ENCODE measurements around the gene EPN3. TPM values are rescaled to one million over a fixed set of nuclear protein-coding genes. Genes with fewer than 3 reads are reported as not detected.

Gene EPN3
- total RNA-seq, 2 experiments from 2014 or later, result 0.28 TPM; not detected in 1

DNA sequence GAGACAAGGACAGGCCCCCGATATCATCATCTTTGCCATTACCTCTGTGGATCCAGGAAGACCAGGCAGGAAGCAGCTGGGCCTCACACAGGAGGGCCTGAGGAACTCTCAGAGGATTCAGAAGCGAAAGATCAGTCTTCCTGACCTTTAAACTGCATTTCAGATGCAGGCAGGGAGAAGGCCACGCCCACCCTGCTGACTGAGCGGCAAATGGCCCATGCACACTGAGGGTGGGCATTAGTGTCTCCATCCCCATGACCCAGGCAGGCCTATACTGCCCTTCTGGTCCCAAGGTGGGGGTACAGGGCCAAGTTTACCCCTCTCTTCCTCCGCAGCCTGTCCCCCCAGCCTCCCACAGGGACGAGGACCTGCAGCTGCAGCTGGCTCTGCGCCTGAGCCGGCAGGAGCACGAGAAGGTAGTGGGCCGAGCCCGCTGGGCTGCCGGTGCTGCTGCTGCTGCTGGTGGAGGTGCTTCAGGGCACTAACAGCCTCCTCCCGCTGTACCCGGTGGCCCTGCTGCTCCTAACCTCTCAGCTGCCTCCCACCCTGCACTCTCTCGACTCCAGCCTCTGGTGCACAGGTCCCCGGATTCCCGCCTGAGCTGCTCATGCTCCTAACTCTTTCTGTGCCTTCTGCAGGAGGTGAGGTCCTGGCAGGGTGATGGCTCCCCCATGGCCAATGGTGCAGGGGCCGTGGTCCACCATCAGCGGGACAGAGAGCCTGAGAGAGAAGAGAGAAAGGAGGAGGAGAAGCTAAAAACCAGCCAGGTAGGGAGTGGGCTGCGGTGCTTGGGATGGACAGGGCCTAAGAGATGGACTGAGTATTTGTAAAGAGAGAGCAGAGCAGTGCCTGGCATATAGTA, 6.2 kb downstream of the EPN3 start:
- Histone ChIP-seq H3K9me2 (ENCODE audit: insufficient read depth, low read length) (no peaks in the 10 kb centered on the region), H3K79me2 (ENCODE audit: insufficient read depth, low read depth, low read length) (no peaks in the 10 kb centered on the region), H4K20me1 (ENCODE audit: insufficient read depth, low read length) (no peaks in the 10 kb centered on the region), H3K9me3 (ENCODE audit: low read length) (no peaks in the 10 kb centered on the region), H3K4me3 (ENCODE audit: low read depth, low read length, poor library complexity, severe bottlenecking) (no peak overlapping the region), H3K36me3 (ENCODE audit: insufficient read depth, low read length) (no peaks in the 10 kb centered on the region), H3K27ac (ENCODE audit: low read depth, low read length, poor library complexity, severe bottlenecking) (no peak overlapping the region), H2AFZ (ENCODE audit: low read length) (no peak overlapping the region), H3K4me1 (ENCODE audit: insufficient read depth, low read length, poor library complexity, severe bottlenecking) (peaks cover 12% of the 10 kb centered on the region), H3K4me2 (ENCODE audit: low read length) (no peak overlapping the region)
- POLR2A ChIA-PET, result no interaction called here
- CTCF ChIA-PET (ENCODE audit: unreplicated experiment), result interaction anchor here (0.6 kb wide), 1 partner anchor 87 kb away, joined by 10 read pairs; no protein-coding TSS in a partner anchor
- intact Hi-C loops (cut with micrococcal nuclease; ENCODE audit: unreplicated experiment), result no loop called here
- no TSS peak for BruUV-seq (replicated peaks)
- TF ChIP-seq EZH2phosphoT487 (IDR thresholded peaks at IDR 0.05; ENCODE audit: borderline replicate concordance, low read depth, low read length) (no peak), CTCF (conservative IDR thresholded peaks at IDR 0.05; ENCODE audit: low read length) (no peak)
- no peak for DNase-seq (ENCODE audit: low spot score)

GRCh38 chr17:50539762-50540559, 7.4 kb downstream of the EPN3 start:
- no peak for TF ChIP-seq EZH2phosphoT487 (IDR thresholded peaks at IDR 0.05; ENCODE audit: borderline replicate concordance, low read depth, low read length)
- TF ChIP-seq CTCF (conservative IDR thresholded peaks at IDR 0.05; ENCODE audit: low read length), result no peak
- Histone ChIP-seq H3K27ac (ENCODE audit: low read depth, low read length, poor library complexity, severe bottlenecking) (no peak overlapping the region), H3K4me3 (ENCODE audit: low read depth, low read length, poor library complexity, severe bottlenecking) (no peak overlapping the region), H3K4me1 (ENCODE audit: insufficient read depth, low read length, poor library complexity, severe bottlenecking) (peaks cover 12% of the 10 kb centered on the region), H3K36me3 (ENCODE audit: insufficient read depth, low read length) (no peaks in the 10 kb centered on the region), H3K9me3 (ENCODE audit: low read length) (no peaks in the 10 kb centered on the region), H3K79me2 (ENCODE audit: insufficient read depth, low read depth, low read length) (no peaks in the 10 kb centered on the region), H2AFZ (ENCODE audit: low read length) (no peak overlapping the region), H3K4me2 (ENCODE audit: low read length) (no peak overlapping the region), H4K20me1 (ENCODE audit: insufficient read depth, low read length) (no peaks in the 10 kb centered on the region), H3K9me2 (ENCODE audit: insufficient read depth, low read length) (no peaks in the 10 kb centered on the region)
- DNase-seq (ENCODE audit: low spot score), result no peak
- no TSS peak for BruUV-seq (replicated peaks)
- intact Hi-C loops (cut with micrococcal nuclease; ENCODE audit: unreplicated experiment), result loop anchor here (10.0 kb wide), 1 partner anchor 225 kb away; the partner anchor contains the start of gene ANKRD40CL
- ChIA-PET POLR2A (no interaction called here), CTCF (ENCODE audit: unreplicated experiment) (no interaction called here)

Data from OCI-LY7 (cell line).